H9 (cell line): ENCODE results near the gene TRIM52. TPM values are rescaled to one million over a fixed set of nuclear protein-coding genes. Genes with fewer than 3 reads are reported as not detected.

Source experiments
- DNase-seq: peaks from one replicate; pipeline ENCODE4 v3.0.0-alpha.2; 2017
- H2AFZ ChIP-seq: one replicate; pipeline ENCODE4 v1.6.1; 2013; ENCODE audit warnings: mild to moderate bottlenecking, low read length, control low read depth, moderate library complexity
- H2AK5ac ChIP-seq: 2 replicates; pipeline ENCODE4 v1.6.1; 2013; ENCODE audit warnings: low read length, control low read depth, mixed read lengths; ENCODE audit not compliant: insufficient read length
- H2BK120ac ChIP-seq: one replicate; pipeline ENCODE4 v1.6.1; 2013; ENCODE audit warnings: low read depth, mild to moderate bottlenecking, low read length, control low read depth, inconsistent platforms; ENCODE audit not compliant: poor library complexity, severe bottlenecking
- H2BK12ac ChIP-seq: 2 replicates; pipeline ENCODE4 v1.6.1; 2013; ENCODE audit warnings: low read length, control low read depth, mixed read lengths, low read depth; ENCODE audit not compliant: insufficient read length
- H2BK15ac ChIP-seq: 2 replicates; pipeline ENCODE4 v1.6.1; 2013; ENCODE audit warnings: low read depth, low read length, control low read depth
- H2BK20ac ChIP-seq: one replicate; pipeline ENCODE4 v1.6.1; 2013; ENCODE audit warnings: low read depth, mild to moderate bottlenecking, low read length, control low read depth, inconsistent platforms; ENCODE audit not compliant: poor library complexity, severe bottlenecking
- H2BK5ac ChIP-seq: 2 replicates; pipeline ENCODE4 v1.6.1; 2013; ENCODE audit warnings: low read length, control low read depth, mixed read lengths; ENCODE audit not compliant: insufficient read length
- H3K14ac ChIP-seq: 2 replicates; pipeline ENCODE4 v1.6.1; 2013; ENCODE audit warnings: low read length, control low read depth; ENCODE audit not compliant: insufficient read depth
- H3K18ac ChIP-seq: 2 replicates; pipeline ENCODE4 v1.6.1; 2013; ENCODE audit warnings: low read depth, mild to moderate bottlenecking, mixed read lengths, low read length, control low read depth; ENCODE audit not compliant: insufficient read length
- H3K23ac ChIP-seq: 2 replicates; pipeline ENCODE4 v1.6.1; 2013; ENCODE audit warnings: low read length, control low read depth, mixed read lengths, low read depth; ENCODE audit not compliant: insufficient read length
- H3K23me2 ChIP-seq: 2 replicates; pipeline ENCODE4 v1.6.1; 2013; ENCODE audit warnings: low read depth, mild to moderate bottlenecking, mixed read lengths, low read length, control low read depth; ENCODE audit not compliant: insufficient read length, poor library complexity, severe bottlenecking
- H3K27ac ChIP-seq: 2 replicates; pipeline ENCODE4 v1.5.1; 2013; ENCODE audit warnings: low read length, control low read depth, mixed read lengths, low read depth; ENCODE audit not compliant: insufficient read length
- H3K27me3 ChIP-seq: 2 replicates; pipeline ENCODE4 v1.6.1; 2013; ENCODE audit warnings: low read length, control low read depth, inconsistent platforms; ENCODE audit not compliant: insufficient read depth
- H3K4ac ChIP-seq: 2 replicates; pipeline ENCODE4 v1.6.1; 2013; ENCODE audit warnings: low read depth, mild to moderate bottlenecking, control low read depth, inconsistent platforms, low read length, moderate library complexity
- H3K4me1 ChIP-seq: 2 replicates; pipeline ENCODE4 v1.6.1; 2013; ENCODE audit warnings: low read length, control low read depth, inconsistent platforms; ENCODE audit not compliant: insufficient read depth
- H3K4me2 ChIP-seq: 2 replicates; pipeline ENCODE4 v1.6.1; 2013; ENCODE audit warnings: low read length, control low read depth, mixed read lengths; ENCODE audit not compliant: insufficient read length, insufficient read depth
- H3K56ac ChIP-seq: 2 replicates; pipeline ENCODE4 v1.6.1; 2013; ENCODE audit warnings: low read depth, mild to moderate bottlenecking, mixed read lengths, low read length, control low read depth; ENCODE audit not compliant: insufficient read length
- H3K79me1 ChIP-seq: 2 replicates; pipeline ENCODE4 v1.6.1; 2013; ENCODE audit warnings: low read depth, mild to moderate bottlenecking, moderate library complexity, low read length, control low read depth, inconsistent platforms; ENCODE audit not compliant: insufficient read depth, poor library complexity, severe bottlenecking
- H3K79me2 ChIP-seq: 2 replicates; pipeline ENCODE4 v1.6.1; 2013; ENCODE audit warnings: low read length, control low read depth, inconsistent platforms; ENCODE audit not compliant: insufficient read depth
- H3K9ac ChIP-seq: 2 replicates; pipeline ENCODE4 v1.6.1; 2013; ENCODE audit warnings: low read length, control low read depth, mixed read lengths; ENCODE audit not compliant: insufficient read length; ENCODE audit errors: extremely low read depth
- H3K9me3 ChIP-seq: one replicate; pipeline ENCODE4 v1.6.1; 2013; ENCODE audit warnings: low read depth, low read length, inconsistent platforms; ENCODE audit not compliant: control insufficient read depth
- H3T11ph ChIP-seq: one replicate; pipeline ENCODE4 v1.6.1; 2013; ENCODE audit warnings: mild to moderate bottlenecking, low read length, control low read depth, inconsistent platforms
- H4K20me1 ChIP-seq: one replicate; pipeline ENCODE4 v1.6.1; 2013; ENCODE audit not compliant: control insufficient read depth, insufficient read length, insufficient read depth
- H4K5ac ChIP-seq: 2 replicates; pipeline ENCODE4 v1.6.1; 2013; ENCODE audit warnings: low read depth, mild to moderate bottlenecking, mixed read lengths, low read length, control low read depth; ENCODE audit not compliant: insufficient read length
- H4K8ac ChIP-seq: replicated peaks from 2 replicates; pipeline ENCODE4 v1.6.1; 2013; ENCODE audit warnings: low read length, control low read depth, mixed read lengths, low read depth; ENCODE audit not compliant: insufficient read length
- H4K91ac ChIP-seq: 2 replicates; pipeline ENCODE4 v1.6.1; 2013; ENCODE audit warnings: low read depth, mild to moderate bottlenecking, moderate library complexity, mixed read lengths, low read length, control low read depth; ENCODE audit not compliant: insufficient read length
- H3K27ac Mint-ChIP-seq, 3 experiments: 2 replicates in 2 of 3; 3 replicates in 1 of 3; pipeline ENCODE4 v1.8.0; 2020 to 2021; ENCODE audit warnings: mixed read lengths in 3 of 3, mild to moderate bottlenecking in 1 of 3, moderate library complexity in 1 of 3
- H3K27me3 Mint-ChIP-seq: 2 replicates; pipeline ENCODE4 v1.8.0; 2021; ENCODE audit warnings: low read depth, mild to moderate bottlenecking, moderate library complexity, mixed read lengths
- H3K36me3 Mint-ChIP-seq, 3 experiments: 2 replicates in 2 of 3; 3 replicates in 1 of 3; pipeline ENCODE4 v1.8.0; 2020 to 2021; ENCODE audit warnings: low read depth in 3 of 3, mixed read lengths in 3 of 3; ENCODE audit not compliant: insufficient read depth in 1 of 3
- H3K4me1 Mint-ChIP-seq, 2 experiments: 2 replicates each; pipeline ENCODE4 v1.8.0; 2020; ENCODE audit warnings: mixed read lengths in 2 of 2
- H3K4me3 Mint-ChIP-seq, 2 experiments: 2 replicates in 1 of 2; 3 replicates in 1 of 2; pipeline ENCODE4 v1.8.0; 2020 to 2021; ENCODE audit warnings: mild to moderate bottlenecking in 2 of 2, mixed read lengths in 2 of 2, moderate library complexity in 1 of 2
- H3K9me3 Mint-ChIP-seq, 2 experiments: 2 replicates in 1 of 2; 3 replicates in 1 of 2; pipeline ENCODE4 v1.8.0; 2020; ENCODE audit warnings: mild to moderate bottlenecking in 2 of 2, mixed read lengths in 2 of 2, moderate library complexity in 1 of 2
- CTCF ChIP-seq: fragments of 200-600 bp; sonication (generic); conservative IDR thresholded peaks from 3 replicates; pipeline ENCODE4 v1.8.0; 2021; ENCODE audit warnings: antibody characterized with exemption, mild to moderate bottlenecking
- WGBS: extraction: QIAGEN DNeasy Blood & Tissue Kit; methylation state at CpG from one replicate; pipeline ENCODE4 v1.1.7; 2013; ENCODE audit warnings: missing lambda C conversion rate, low lambda C conversion rate, mixed read lengths; ENCODE audit not compliant: insufficient read length; ENCODE audit errors: extremely low coverage; 5-methylcytosine and 5-hydroxymethylcytosine counted together
- total RNA-seq: library from RNA; stranded (reverse); gene quantifications from 2 replicates; pipeline ENCODE4 v1.2.1, GENCODE V29; 2021

The TRIM52 gene
- total RNA-seq, 1 experiment from 2014 or later: 5.1 TPM

DNA sequence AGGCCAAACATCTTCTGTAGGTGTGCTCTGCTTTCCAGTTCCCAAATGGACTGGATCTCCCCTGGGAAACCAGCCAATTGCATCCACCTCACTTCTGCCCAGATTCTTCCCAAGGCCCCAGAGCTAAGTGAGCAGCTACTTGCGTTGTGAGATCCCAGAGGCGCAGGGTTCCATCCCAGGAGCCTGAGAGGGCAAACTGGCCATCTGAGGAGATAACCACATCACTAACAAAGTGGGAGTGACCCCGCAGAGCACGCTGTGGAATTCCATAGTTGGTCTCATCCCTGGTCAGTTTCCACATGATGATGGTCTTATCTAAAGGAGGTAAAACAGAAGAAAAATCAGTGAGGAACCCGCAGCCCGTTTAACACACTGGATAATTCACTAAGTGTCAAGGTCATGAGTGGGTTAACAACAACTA lies 18.9 kb downstream of the TRIM52 start:
- Mint-ChIP-seq H3K36me3 (peaks cover 67% of the 10 kb centered on the region in 3 experiments), H3K4me3 (peak overlapping the region; percentile 99 to 100), H3K27me3 (peaks cover 2% of the 10 kb centered on the region), H3K4me1 (peaks cover 25 to 45% of the 10 kb centered on the region in 2 experiments), H3K9me3 (peaks cover 3 to 4% of the 10 kb centered on the region in 2 experiments; a peak in 3 of 5 replicates), H3K27ac (peak overlapping the region; percentile 98 to 100 (median 100))
- Histone ChIP-seq H3K23me2 (peaks cover 14% of the 10 kb centered on the region), H2BK5ac (no peak overlapping the region), H3K56ac (no peak overlapping the region), H4K8ac (no peak overlapping the region), H3K79me2 (peaks cover 25% of the 10 kb centered on the region; the same call in 1 of the 2 replicates), H2BK12ac (no peak overlapping the region), H3K14ac (no peak overlapping the region), H2AFZ (no peak overlapping the region), H3K4me1 (no peaks in the 10 kb centered on the region), H4K20me1 (no peaks in the 10 kb centered on the region), H3K4me2 (peak overlapping the region; percentile 95), H3K4ac (no peak overlapping the region), H3K18ac (no peak overlapping the region), H3K23ac (no peak overlapping the region), H3T11ph (no peak overlapping the region), H4K5ac (no peak overlapping the region), H3K79me1 (peaks cover 10% of the 10 kb centered on the region), H4K91ac (no peak overlapping the region), H3K27ac (peak overlapping the region; percentile 14), H2AK5ac (no peak overlapping the region), H3K9me3 (no peaks in the 10 kb centered on the region), H2BK120ac (no peak overlapping the region), H3K27me3 (no peaks in the 10 kb centered on the region), H2BK20ac (no peak overlapping the region), H2BK15ac (no peak overlapping the region), H3K9ac (peak overlapping the region; percentile 99)
- TF ChIP-seq CTCF: no peak
- WGBS: no CpG with 5 or more reads among the region's 6 CpGs
- no peak for DNase-seq
